GM12878 (cell line): Measurements from ENCODE around the gene RASGRF2. TPM values are rescaled to one million over a fixed set of nuclear protein-coding genes. Genes with fewer than 3 reads are reported as not detected.

Experiments
- ATAC-seq: fragments of 200-7000 bp; cut with Tn5 transposase; 3 replicates; pipeline ENCODE4 v1.9.1; 2020; ENCODE audit warnings: mild to moderate bottlenecking, moderate library complexity
- BruUV-seq: library from RNA; stranded (reverse); fragments of 400-500 nt; replicated peaks from 2 replicates; lab custom pipeline; 2021; lab: Mats Ljungman, UMichigan
- CTCF ChIA-PET: fragments of 300-600 bp; sonication (Branson Sonifier 250); formaldehyde crosslinking; extraction: SDS; loops from one replicate; lab custom pipeline; 2021; ENCODE audit warnings: inconsistent platforms; lab: Yijun Ruan, JAX
- POLR2A ChIA-PET: fragments of 350-600 bp; formaldehyde crosslinking; extraction: SDS; loops from one replicate; lab custom pipeline; 2021; ENCODE audit warnings: inconsistent platforms; lab: Charles Lee
- RAD21 ChIA-PET: fragments of 300-600 bp; sonication (Branson Sonifier 250); formaldehyde crosslinking; loops from one replicate; lab custom pipeline; 2023; ENCODE audit warnings: antibody characterized with exemption; ENCODE audit not compliant: unreplicated experiment; lab: Charles Lee
- SMC1A ChIA-PET: fragments of 300-600 bp; sonication (Branson Sonifier 250); formaldehyde crosslinking; loops from one replicate; lab custom pipeline; 2023; ENCODE audit not compliant: unreplicated experiment, uncharacterized antibody; lab: Charles Lee
- DNase-seq: peaks from one replicate; pipeline ENCODE4 v3.0.0-alpha.2; 2011; ENCODE audit warnings: low read depth, low spot score
- FAIRE-seq: peaks from 3 replicates; lab custom pipeline; 2011; peaks lifted over from hg19 to GRCh38; lab: Jason Lieb, UNC
- H2AFZ ChIP-seq: 2 replicates; pipeline ENCODE4 v1.6.0; 2011; ENCODE audit warnings: low read depth, low read length, control low read depth; ENCODE audit not compliant: control insufficient read depth
- H3K27ac ChIP-seq: 2 replicates; pipeline ENCODE4 v1.5.1; 2011; ENCODE audit warnings: control low read depth; ENCODE audit not compliant: control insufficient read depth, insufficient read depth
- H3K27me3 ChIP-seq, 2 experiments: replicated peaks in 1 of 2; 2 replicates each; pipeline versions ENCODE4 v1.6.0 to v1.6.1; 2011; ENCODE audit warnings: low read length in 1 of 2; ENCODE audit not compliant: control insufficient read depth in 2 of 2, insufficient read depth in 2 of 2
- H3K36me3 ChIP-seq, 2 experiments: 2 replicates each; pipeline ENCODE4 v1.5.1; 2011; ENCODE audit warnings: low read length in 1 of 2; ENCODE audit not compliant: control insufficient read depth in 2 of 2, insufficient read depth in 2 of 2
- H3K4me1 ChIP-seq: 2 replicates; pipeline ENCODE4 v1.6.1; 2011; ENCODE audit warnings: mild to moderate bottlenecking, low read length, moderate library complexity, mixed read lengths; ENCODE audit not compliant: control insufficient read depth, insufficient read depth
- H3K4me2 ChIP-seq: 2 replicates; pipeline ENCODE4 v1.6.0; 2011; ENCODE audit warnings: control low read depth; ENCODE audit not compliant: control insufficient read depth, insufficient read depth
- H3K4me3 ChIP-seq: fragments of 200-600 bp; sonication (generic); 2 replicates; pipeline ENCODE4 v1.5.1; 2016
- H3K79me2 ChIP-seq: 2 replicates; pipeline ENCODE4 v1.6.0; 2011; ENCODE audit warnings: low read length; ENCODE audit not compliant: control insufficient read depth, insufficient read depth
- H3K9ac ChIP-seq: 2 replicates; pipeline ENCODE4 v1.8.0; 2011; ENCODE audit warnings: low read length, control low read depth, mixed read lengths; ENCODE audit not compliant: control insufficient read depth, insufficient read depth
- H3K9me3 ChIP-seq: replicated peaks from 3 replicates; pipeline ENCODE4 v1.5.1; 2011; ENCODE audit warnings: mild to moderate bottlenecking, low read length; ENCODE audit not compliant: control insufficient read depth, insufficient read depth
- H4K20me1 ChIP-seq: 2 replicates; pipeline ENCODE4 v1.6.0; 2011; ENCODE audit not compliant: control insufficient read depth, insufficient read depth
- BHLHE40 ChIP-seq, 2 experiments: fragments of 450-650 bp in 1 of 2; IDR thresholded peaks; 2 replicates each; pipeline ENCODE4 v1.6.1; 2011 to 2017; ENCODE audit warnings: low read depth in 2 of 2, borderline replicate concordance in 1 of 2, improper control_type of control experiment in 1 of 2, low read length in 1 of 2, mild to moderate bottlenecking in 1 of 2
- ETV6 ChIP-seq, 2 experiments: fragments of 450-650 bp in 1 of 2; IDR thresholded peaks in 1 of 2; conservative IDR thresholded peaks in 1 of 2; 2 replicates each; pipeline ENCODE4 v1.6.1; 2014; ENCODE audit warnings: antibody characterized with exemption in 1 of 2, borderline replicate concordance in 1 of 2, low read depth in 1 of 2, mild to moderate bottlenecking in 1 of 2, moderate library complexity in 1 of 2
- GABPA ChIP-seq: IDR thresholded peaks from 2 replicates; pipeline ENCODE4 v1.6.1; 2014; ENCODE audit warnings: antibody characterized with exemption, low read depth, mild to moderate bottlenecking, inconsistent platforms
- KLF5 ChIP-seq: fragments of 450-650 bp; IDR thresholded peaks from 2 replicates; pipeline ENCODE4 v1.6.1; 2014; ENCODE audit warnings: mild to moderate bottlenecking; ENCODE audit not compliant: partially characterized antibody
- MLLT1 ChIP-seq: fragments of 450-650 bp; IDR thresholded peaks from 2 replicates; pipeline ENCODE4 v1.6.1; 2016; ENCODE audit warnings: mild to moderate bottlenecking
- SIN3A ChIP-seq: IDR thresholded peaks from 2 replicates; pipeline ENCODE4 v1.6.1; 2012; ENCODE audit warnings: low read depth, low read length, improper control_type of control experiment
- TAF1 ChIP-seq: IDR thresholded peaks from 2 replicates; pipeline ENCODE4 v1.6.1; 2011; ENCODE audit warnings: mild to moderate bottlenecking, low read depth, low read length, borderline replicate concordance
- TBL1XR1 ChIP-seq: IDR thresholded peaks from 2 replicates; pipeline ENCODE4 v1.6.1; 2012; ENCODE audit warnings: low read depth, low read length, improper control_type of control experiment
- ZNF217 ChIP-seq: fragments of 450-650 bp; IDR thresholded peaks from 2 replicates; pipeline ENCODE4 v1.6.1; 2017; ENCODE audit warnings: antibody characterized with exemption, mild to moderate bottlenecking
- ZSCAN29 ChIP-seq: fragments of 450-650 bp; IDR thresholded peaks from 2 replicates; pipeline ENCODE4 v1.6.1; 2017; ENCODE audit warnings: mild to moderate bottlenecking, moderate library complexity
- WGBS: methylation state at CpG from one replicate; pipeline ENCODE4 v1.1.6; 2016; ENCODE audit warnings: low lambda C conversion rate; ENCODE audit not compliant: insufficient replicate concordance, insufficient coverage; ENCODE audit errors: missing lambda C conversion rate; 5-methylcytosine and 5-hydroxymethylcytosine counted together
- in situ Hi-C: fragments of 300-500 bp; cut with MboI; formaldehyde crosslinking; loops from 9 replicates; pipeline ENCODE4 v1.14.3; 2018; ENCODE audit warnings: mixed read lengths
- intact Hi-C: fragments of 100-400 bp; cut with micrococcal nuclease; formaldehyde crosslinking; loops from one replicate; pipeline ENCODE4 v1.14.2; 2022; ENCODE audit not compliant: unreplicated experiment
- polyA plus RNA-seq, 11 experiments: library from polyadenylated mRNA; depleted of rRNA in 4 of 11; unstranded in 6 of 11; stranded (reverse) in 5 of 11; fragments of >200 nt; fragmentation: Nextera tagmentation in 4 of 11; fragmentation: Illumina TruSeq in 1 of 11; extraction: Ambion mirVana in 4 of 11; extraction: Trizol in 1 of 11; gene quantifications; 1 replicate in 1 of 11; 2 replicates in 10 of 11; pipeline versions ENCODE4 v1.2.1 to v1.2.3, GENCODE V29; 2011 to 2016; ENCODE audit warnings: inconsistent platforms in 2 of 11, missing spikeins in 2 of 11, low read depth in 1 of 11
- total RNA-seq, 4 experiments: library from RNA; depleted of rRNA in 3 of 4; stranded (reverse); fragments of >200 nt in 3 of 4; fragmentation: Illumina TruSeq in 1 of 4; extraction: Trizol in 1 of 4; gene quantifications; 2 replicates each; pipeline versions ENCODE4 v1.2.1 to v1.2.3, GENCODE V29; 2013 to 2021

The RASGRF2 gene
- total and polyA plus RNA-seq, 10 of the 15 experiments (the other 5 are each of a cell fraction or from before 2014, with no cell fraction given), result 0.05 to 0.24 (median 0.07) TPM

DNA sequence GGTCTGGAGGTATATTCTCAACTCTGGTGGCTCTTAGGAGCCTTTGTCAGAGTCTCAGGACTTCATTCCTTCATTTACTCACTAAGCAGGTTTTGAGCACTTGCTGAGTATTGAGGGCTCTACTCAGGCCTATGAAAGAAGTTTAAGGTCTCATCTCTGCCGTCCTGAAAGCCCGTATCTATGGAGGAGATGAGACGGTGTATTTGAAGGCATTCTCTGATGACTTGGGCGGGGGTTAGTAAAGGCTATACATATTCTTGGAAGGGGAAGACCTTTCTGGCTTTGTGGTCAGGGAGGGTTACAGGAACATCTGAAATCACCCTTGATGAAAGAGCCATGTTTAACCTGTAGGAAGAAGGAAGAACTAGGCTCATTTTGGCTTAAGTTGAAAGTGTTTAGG, 21.9 kb downstream of the RASGRF2 start:
- Histone ChIP-seq H3K27me3 (no peaks in the 10 kb centered on the region), H2AFZ (no peak overlapping the region), H3K27ac (no peak overlapping the region), H3K79me2 (no peaks in the 10 kb centered on the region), H3K9ac (no peak overlapping the region), H3K4me1 (no peaks in the 10 kb centered on the region), H3K4me2 (no peak overlapping the region), H4K20me1 (no peaks in the 10 kb centered on the region), H3K36me3 (no peaks in the 10 kb centered on the region), H3K9me3 (no peaks in the 10 kb centered on the region), H3K4me3 (no peak overlapping the region)
- FAIRE-seq (no peak), DNase-seq (no peak), ATAC-seq (no peak)
- in situ Hi-C loops (no loop called here), intact Hi-C loops (no loop called here)
- no TSS peak for BruUV-seq
- POLR2A ChIA-PET, result no interaction called here
- no peak for TF ChIP-seq TBL1XR1
- TF ChIP-seq BHLHE40 (IDR thresholded peaks at IDR 0.05; ENCODE audit: borderline replicate concordance in 1 of 2, low read depth in 2 of 2, low read length in 1 of 2), result no peak
- no peak for TF ChIP-seq ZSCAN29
- no peak for TF ChIP-seq SIN3A
- no peak for TF ChIP-seq ETV6 (conservative IDR thresholded peaks at IDR 0.05 in 1 of 2, IDR thresholded peaks at IDR 0.05 in 1 of 2; ENCODE audit: borderline replicate concordance in 1 of 2, low read depth in 1 of 2)
- no peak for TF ChIP-seq GABPA
- no peak for TF ChIP-seq KLF5
- no peak for TF ChIP-seq ZNF217
- no peak for TF ChIP-seq TAF1
- TF ChIP-seq MLLT1, result no peak
- SMC1A ChIA-PET, result no interaction called here
- RAD21 ChIA-PET, result interaction anchor here (1.1 kb wide), 1 partner anchor 126 kb away, joined by 3 read pairs; no protein-coding TSS in a partner anchor
- CTCF ChIA-PET, result no interaction called here
- WGBS, result 36% methylated on average over 4 of the region's 4 CpGs
